Measurements from ENCODE around the gene CBFA2T3.

- TF ChIP-seq CTCF (IDR thresholded peaks at IDR 0.05; ENCODE audit: insufficient read depth, low read depth, low read length) (no peak), EZH2 (IDR thresholded peaks at IDR 0.05; ENCODE audit: insufficient read depth, low read length) (no peak)
Measured at GRCh38 chr16:88825146-88825545, 151.9 kb downstream of the CBFA2T3 start.

Data from astrocyte (in vitro differentiated cells and primary cell).